Liver (tissue), 9 donors: ENCODE results near the gene CLEC2A. TPM values are rescaled to one million over a fixed set of nuclear protein-coding genes. Genes with fewer than 3 reads are reported as not detected.

Experiments used
- DNase-seq: peaks from one replicate; pipeline ENCODE4 v3.0.0-alpha.2; 2017; ENCODE audit warnings: low spot score
- H3K27ac ChIP-seq, 2 donors: one replicate each; pipeline ENCODE4 v1.7.0; 2013; ENCODE audit warnings: inconsistent platforms in 2 of 2, low read length in 2 of 2, control low read depth in 1 of 2, low read depth in 1 of 2, mild to moderate bottlenecking in 1 of 2
- H3K27me3 ChIP-seq, 4 donors: one replicate each; pipeline versions ENCODE4 v1.6.1 to v1.7.0; 2013; ENCODE audit warnings: low read length in 3 of 4, inconsistent platforms in 1 of 4, mild to moderate bottlenecking in 1 of 4, moderate library complexity in 1 of 4; ENCODE audit not compliant: control insufficient read depth in 4 of 4, insufficient read depth in 4 of 4
- H3K36me3 ChIP-seq, 4 donors: one replicate each; pipeline versions ENCODE4 v1.6.1 to v1.7.0; 2013; ENCODE audit warnings: low read length in 3 of 4, mild to moderate bottlenecking in 3 of 4, low read depth in 1 of 4, moderate library complexity in 1 of 4; ENCODE audit not compliant: control insufficient read depth in 4 of 4, insufficient read depth in 3 of 4
- H3K4me1 ChIP-seq, 4 donors: one replicate each; pipeline versions ENCODE4 v1.6.1 to v1.7.0; 2013; ENCODE audit warnings: low read length in 3 of 4, mild to moderate bottlenecking in 3 of 4, moderate library complexity in 1 of 4; ENCODE audit not compliant: control insufficient read depth in 4 of 4, insufficient read depth in 4 of 4
- H3K4me3 ChIP-seq, 3 donors: one replicate each; pipeline versions ENCODE4 v1.6.1 to v1.7.0; 2013; ENCODE audit warnings: low read length in 3 of 3, control low read depth in 1 of 3, low read depth in 1 of 3, mild to moderate bottlenecking in 1 of 3
- H3K9ac ChIP-seq, 2 donors: one replicate each; pipeline ENCODE4 v1.7.0; 2013; ENCODE audit warnings: low read length in 2 of 2, mild to moderate bottlenecking in 2 of 2, moderate library complexity in 2 of 2, control low read depth in 1 of 2, low read depth in 1 of 2
- H3K9me3 ChIP-seq, 4 donors: one replicate each; pipeline versions ENCODE4 v1.6.1 to v1.7.0; 2013; ENCODE audit warnings: low read length in 3 of 4; ENCODE audit not compliant: control insufficient read depth in 4 of 4
- ATF3 ChIP-seq: IDR thresholded peaks from 2 replicates; pipeline ENCODE4 v1.6.1; 2016; ENCODE audit warnings: antibody characterized with exemption
- EGR1 ChIP-seq, 2 donors: IDR thresholded peaks; 2 replicates each; pipeline ENCODE4 v1.6.1; 2016 to 2018; ENCODE audit warnings: antibody characterized with exemption in 2 of 2, low read depth in 2 of 2
- GABPA ChIP-seq, 2 donors: IDR thresholded peaks in 1 of 2; conservative IDR thresholded peaks in 1 of 2; 2 replicates each; pipeline ENCODE4 v1.6.1; 2016; ENCODE audit warnings: antibody characterized with exemption in 2 of 2, mild to moderate bottlenecking in 1 of 2, moderate library complexity in 1 of 2
- HNF4G ChIP-seq: IDR thresholded peaks from 2 replicates; pipeline ENCODE4 v1.6.1; 2016; ENCODE audit warnings: antibody characterized with exemption
- JUND ChIP-seq, 2 donors: IDR thresholded peaks; 2 replicates each; pipeline ENCODE4 v1.6.1; 2016; ENCODE audit warnings: antibody characterized with exemption in 2 of 2
- MAX ChIP-seq: IDR thresholded peaks from 2 replicates; pipeline ENCODE4 v1.6.1; 2016; ENCODE audit warnings: antibody characterized with exemption
- RAD21 ChIP-seq, 2 donors: IDR thresholded peaks; 2 replicates each; pipeline ENCODE4 v1.6.1; 2016; ENCODE audit warnings: antibody characterized with exemption in 2 of 2, mild to moderate bottlenecking in 2 of 2
- REST ChIP-seq: IDR thresholded peaks from 2 replicates; pipeline ENCODE4 v1.6.1; 2016; ENCODE audit warnings: antibody characterized with exemption, mild to moderate bottlenecking
- RXRA ChIP-seq, 2 donors: IDR thresholded peaks; 2 replicates each; pipeline ENCODE4 v1.6.1; 2017 to 2018; ENCODE audit warnings: antibody characterized with exemption in 2 of 2, mild to moderate bottlenecking in 1 of 2
- SP1 ChIP-seq: IDR thresholded peaks from 2 replicates; pipeline ENCODE4 v1.6.1; 2018; ENCODE audit warnings: antibody characterized with exemption, mild to moderate bottlenecking
- TAF1 ChIP-seq: conservative IDR thresholded peaks from 2 replicates; pipeline ENCODE4 v1.6.1; 2016; ENCODE audit warnings: antibody characterized with exemption, mild to moderate bottlenecking
- YY1 ChIP-seq: IDR thresholded peaks from 2 replicates; pipeline ENCODE4 v1.6.1; 2016; ENCODE audit warnings: antibody characterized with exemption, mild to moderate bottlenecking
- ZBTB33 ChIP-seq: IDR thresholded peaks from 2 replicates; pipeline ENCODE4 v1.6.1; 2016; ENCODE audit warnings: antibody characterized with exemption
- WGBS: extraction: QIAGEN DNeasy Blood & Tissue Kit; methylation state at CpG from one replicate; pipeline ENCODE4 v1.1.7; 2013; 5-methylcytosine and 5-hydroxymethylcytosine counted together
- polyA plus RNA-seq, 2 donors: library from polyadenylated mRNA; stranded (reverse) in 1 of 2; unstranded in 1 of 2; fragments of 200-250 nt in 1 of 2; fragments of >200 nt in 1 of 2; fragmentation: Nextera tagmentation in 1 of 2; extraction: Ambion mirVana in 1 of 2; gene quantifications; one replicate each; pipeline versions ENCODE4 v1.2.1 to v1.2.3, GENCODE V29; 2013 to 2015
- total RNA-seq, 2 donors: library from RNA; depleted of rRNA; stranded (reverse); fragments of >200 nt; gene quantifications; one replicate each; pipeline ENCODE4 v1.2.3, GENCODE V29; 2014
- donor health status: healthy.
- donor health status: healthy.
- donor health status: healthy.
- donor health status: healthy.
- donor health status: healthy.

CLEC2A gene
- total and polyA plus RNA-seq, 4 donors = not detected

- TF ChIP-seq REST (no peak), RAD21 (IDR thresholded peaks at IDR 0.05) (no peak)
These were observed 9.7 kb downstream of the CLEC2A start (continued) for GRCh38 chr12:9922429-9922828.

GRCh38 chr12:9920451-9920850 lies 11.7 kb downstream of the CLEC2A start:
- Histone ChIP-seq H3K9ac (no peak overlapping the region), H3K4me1 (peaks cover 0 to 2% (median 0%) of the 10 kb centered on the region in 4 donors), H3K27me3 (no peaks in the 10 kb centered on the region), H3K9me3 (no peaks in the 10 kb centered on the region), H3K36me3 (no peaks in the 10 kb centered on the region), H3K4me3 (no peak overlapping the region), H3K27ac (no peak overlapping the region)
- DNase-seq = no peak
- 95% methylated on average over 10 of the region's 10 CpGs for WGBS
- TF ChIP-seq GABPA (IDR thresholded peaks at IDR 0.05 in 1 of 2, conservative IDR thresholded peaks at IDR 0.05 in 1 of 2) (no peak), MAX (no peak), EGR1 (IDR thresholded peaks at IDR 0.05; ENCODE audit: low read depth in 2 of 2) (no peak), JUND (IDR thresholded peaks at IDR 0.05) (no peak), ATF3 (no peak), YY1 (no peak), RAD21 (IDR thresholded peaks at IDR 0.05) (no peak), ZBTB33 (no peak), TAF1 (no peak), REST (no peak), HNF4G (no peak), SP1 (no peak), RXRA (IDR thresholded peaks at IDR 0.05) (no peak)
